RPMI7951 (cell line): Measurements from ENCODE around the gene ADAD2. TPM values are rescaled to one million over a fixed set of nuclear protein-coding genes. Genes with fewer than 3 reads are reported as not detected.

ENCODE experiments used
- DNase-seq: peaks from one replicate; pipeline ENCODE4 v3.0.0-alpha.2; 2012; ENCODE audit warnings: low read depth
- total RNA-seq: library from RNA; depleted of rRNA; stranded (reverse); fragments of >200 nt; shearing (Covaris generic); gene quantifications from 2 replicates; pipeline ENCODE4 v1.2.3, GENCODE V29; 2014

Gene ADAD2
- total RNA-seq, 1 experiment from 2014 or later = not detected

DNA sequence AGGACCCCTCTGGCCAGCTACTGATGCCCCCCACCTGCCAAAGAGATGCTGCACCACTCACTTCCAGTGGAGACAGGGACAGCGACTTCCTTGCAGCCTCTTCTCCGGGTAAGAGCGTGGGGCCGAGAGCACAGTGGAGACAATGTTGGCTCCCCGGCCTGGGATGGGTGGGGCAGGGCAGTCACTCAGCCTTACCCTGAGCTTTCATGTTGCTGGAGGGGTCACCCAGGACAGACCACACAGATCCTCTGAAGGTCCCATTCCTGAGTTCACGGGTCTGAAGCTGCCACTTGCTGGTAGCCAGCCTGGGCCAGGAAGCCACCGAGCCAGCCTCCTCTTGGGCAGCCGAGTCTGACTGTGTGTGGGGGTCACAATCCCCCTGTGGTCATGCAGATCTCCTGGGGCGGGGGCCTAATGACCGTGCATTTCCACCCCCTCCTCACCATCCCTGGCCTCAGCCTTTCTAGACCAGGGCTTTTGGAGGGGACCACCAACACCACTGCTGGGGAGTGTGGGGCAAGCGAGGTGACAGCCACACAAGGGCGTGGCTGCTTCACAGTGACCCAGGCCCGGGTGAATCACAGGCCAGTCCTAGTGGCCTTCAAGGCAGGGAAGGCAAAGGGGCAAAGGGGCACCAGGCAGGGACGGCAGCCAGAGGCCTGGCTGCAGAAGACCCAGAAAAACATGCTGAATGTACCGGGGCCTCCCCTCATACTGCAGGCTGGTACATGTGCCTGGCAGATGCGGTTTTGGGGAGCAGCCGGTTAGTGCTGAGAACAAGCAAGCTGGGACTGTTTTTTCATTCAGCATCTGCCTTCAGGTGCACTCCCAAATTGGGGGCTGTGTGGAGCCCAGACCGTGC, 14.5 kb upstream of the ADAD2 start:
- no peak for DNase-seq

DNA sequence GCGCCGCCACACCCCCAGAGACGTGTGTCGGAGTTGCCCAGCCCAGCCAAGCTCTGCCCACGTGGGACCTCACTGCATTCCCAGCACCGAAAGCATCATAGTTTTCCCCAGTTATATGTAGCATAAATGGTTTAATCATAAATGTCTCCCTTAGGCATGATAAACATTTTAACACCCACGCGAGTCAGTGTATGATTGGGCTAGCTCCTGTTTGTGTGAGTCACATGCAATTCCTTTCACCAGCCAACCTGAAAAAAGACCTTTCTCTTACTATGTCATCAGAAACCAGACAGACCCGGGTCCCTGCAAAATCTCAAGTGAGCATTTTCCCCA, 13.2 kb upstream of the ADAD2 start:
- no peak for DNase-seq

GRCh38 chr16:84178146-84178765, 12.7 kb upstream of the ADAD2 start:
- DNase-seq = no peak

DNA sequence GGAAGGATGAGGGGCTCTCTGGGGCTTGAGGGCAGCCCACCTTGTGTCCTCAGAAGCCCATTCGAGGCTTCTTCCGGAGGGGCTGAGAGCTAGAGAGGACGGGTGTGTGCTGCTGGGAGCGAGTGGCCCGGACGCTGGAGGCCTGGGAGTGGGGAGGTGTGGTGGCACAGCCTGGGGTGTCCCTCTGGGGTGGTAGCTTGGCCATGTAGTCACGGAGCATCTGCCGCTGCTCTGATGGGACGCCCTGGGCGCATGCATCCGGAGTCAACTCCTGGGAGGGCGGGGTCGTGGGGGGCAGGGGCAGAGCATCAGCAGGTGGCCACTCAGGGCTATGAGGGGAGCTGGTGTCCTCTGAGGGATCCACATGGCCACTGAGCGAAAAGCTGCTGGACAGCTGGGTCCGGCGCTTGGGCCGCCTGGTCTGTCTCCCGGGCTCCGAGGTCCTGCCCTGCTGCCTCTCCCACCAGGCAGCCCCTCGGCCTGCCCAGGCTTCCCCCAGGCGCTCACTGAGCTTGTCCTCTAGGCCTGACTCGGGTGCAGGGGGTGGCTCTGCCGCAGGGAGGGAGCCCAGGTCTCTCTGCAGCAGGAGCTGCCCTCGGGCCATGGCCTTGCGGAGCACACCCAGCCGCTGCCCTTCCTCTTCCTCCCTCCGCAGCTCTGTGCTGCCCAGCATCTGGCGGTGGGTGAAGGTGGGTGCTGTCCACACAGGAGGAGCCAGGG, 11.9 kb upstream of the ADAD2 start:
- DNase-seq = no peak

DNA sequence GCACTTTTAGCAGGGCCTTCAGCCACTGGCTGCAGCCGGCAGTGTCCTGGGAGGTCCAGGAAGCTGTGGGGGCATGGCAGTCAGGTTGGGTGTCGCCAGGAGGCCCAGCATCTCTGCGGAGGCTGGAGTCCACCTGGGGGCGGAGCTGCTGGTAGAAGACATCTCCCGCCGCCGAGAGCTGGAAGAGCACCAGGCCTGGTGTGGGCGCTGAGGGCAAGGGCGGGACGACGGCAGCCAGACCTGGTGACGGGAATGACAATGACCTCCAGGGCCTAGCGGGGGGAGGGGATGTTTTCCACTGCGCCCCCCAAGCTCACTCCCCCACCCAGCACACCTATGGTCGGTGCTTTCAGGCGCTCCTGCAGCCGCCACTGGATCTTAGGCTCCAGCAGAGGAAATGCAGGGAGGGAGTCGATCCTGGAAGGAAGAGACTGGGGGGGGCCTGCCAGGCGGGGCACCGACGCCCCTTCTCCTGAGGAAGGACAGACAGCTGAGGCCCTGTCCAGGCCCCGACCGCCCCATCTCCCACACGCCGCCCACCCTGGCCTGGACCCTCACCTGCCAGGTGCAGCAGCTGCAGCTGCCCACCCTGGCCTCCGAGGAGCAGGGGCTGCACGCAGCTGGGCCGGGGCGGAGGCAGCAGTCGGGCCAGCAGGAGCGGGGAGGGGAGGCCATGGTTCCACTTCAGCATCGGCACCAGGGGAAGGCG, 11.2 kb upstream of the ADAD2 start:
- DNase-seq = no peak

- no peak for DNase-seq
Measured at GRCh38 chr16:84180519-84181140, 10.3 kb upstream of the ADAD2 start.

- no peak for DNase-seq
Measured at GRCh38 chr16:84181144-84181915, 9.6 kb upstream of the ADAD2 start.

DNA sequence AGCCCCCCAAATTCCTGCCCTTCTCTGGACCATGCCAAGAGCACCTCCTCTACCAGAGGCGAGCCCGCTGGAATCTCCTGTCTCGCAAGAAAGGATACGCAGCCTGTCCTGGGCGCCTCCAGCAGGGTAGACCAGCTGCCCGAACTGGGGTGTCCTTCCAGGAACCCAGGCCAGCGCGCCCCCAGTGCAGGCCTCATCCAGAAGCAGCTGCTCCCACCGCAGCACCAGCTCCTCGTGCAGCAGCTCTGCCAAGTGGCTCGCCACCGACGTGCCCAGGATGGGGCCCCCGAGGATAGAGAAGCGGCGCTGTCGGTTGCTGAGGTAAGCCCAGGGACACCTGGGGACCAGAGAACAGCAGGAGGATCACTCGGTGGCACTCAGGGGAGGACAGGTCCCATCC, 8.9 kb upstream of the ADAD2 start:
- DNase-seq = no peak

DNA sequence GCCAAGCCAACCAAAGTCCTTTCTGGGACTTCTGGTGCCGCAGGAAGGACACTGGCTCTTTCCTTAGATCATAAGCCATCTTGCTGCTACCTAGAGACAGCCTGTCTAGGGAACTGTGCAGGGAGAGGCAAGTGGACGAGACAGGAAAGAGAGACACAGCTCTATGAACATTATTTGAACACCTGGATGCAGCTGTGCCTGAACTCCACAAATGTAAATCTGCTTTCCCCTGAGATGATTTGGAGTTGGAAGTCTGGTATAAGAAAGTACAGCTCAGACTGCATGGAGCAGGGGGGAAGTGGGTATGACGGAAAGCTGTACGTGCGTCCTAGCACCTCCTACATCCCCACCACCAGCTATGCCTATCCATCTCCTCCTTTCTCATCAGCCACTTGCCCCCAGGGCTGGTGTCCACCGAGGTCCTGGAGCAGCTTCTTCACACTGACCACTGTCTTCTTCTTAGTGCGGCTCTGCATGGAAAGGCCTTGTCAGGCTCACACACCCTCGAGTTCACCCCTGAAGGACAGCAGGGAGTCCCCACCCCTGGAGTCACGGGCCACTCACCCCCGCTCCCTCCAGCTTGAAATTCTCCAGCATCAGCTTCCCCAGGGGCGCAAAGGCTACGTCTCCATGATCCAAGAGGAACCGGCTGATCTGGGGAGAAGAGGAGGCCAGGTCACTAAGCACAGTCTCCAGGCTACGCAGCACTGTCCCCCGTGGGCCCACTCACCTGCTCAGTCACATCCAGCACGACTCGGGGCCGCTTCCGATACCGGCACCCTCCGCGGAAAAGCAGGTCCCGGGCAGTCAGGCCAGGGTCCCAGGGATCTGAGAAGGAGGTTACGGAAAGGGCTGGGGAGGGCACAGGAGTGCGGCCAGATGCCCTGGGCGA, 8.0 kb upstream of the ADAD2 start:
- DNase-seq = no peak

DNA sequence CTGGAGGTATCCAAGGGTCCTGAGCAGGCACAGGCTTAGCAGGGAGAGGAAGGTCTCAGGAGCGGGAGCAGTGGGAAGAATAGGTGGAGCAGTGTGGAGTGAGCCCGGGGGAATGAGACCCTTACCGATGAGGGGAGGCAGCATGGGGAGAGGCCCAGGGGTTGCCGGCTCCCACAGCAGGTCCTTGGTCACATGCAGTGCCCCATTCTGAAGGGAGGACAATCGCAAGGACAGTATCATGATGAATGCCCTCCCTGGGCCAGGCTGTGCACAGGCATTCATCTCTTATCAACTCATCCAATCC, 7.4 kb upstream of the ADAD2 start:
- DNase-seq = no peak

DNA sequence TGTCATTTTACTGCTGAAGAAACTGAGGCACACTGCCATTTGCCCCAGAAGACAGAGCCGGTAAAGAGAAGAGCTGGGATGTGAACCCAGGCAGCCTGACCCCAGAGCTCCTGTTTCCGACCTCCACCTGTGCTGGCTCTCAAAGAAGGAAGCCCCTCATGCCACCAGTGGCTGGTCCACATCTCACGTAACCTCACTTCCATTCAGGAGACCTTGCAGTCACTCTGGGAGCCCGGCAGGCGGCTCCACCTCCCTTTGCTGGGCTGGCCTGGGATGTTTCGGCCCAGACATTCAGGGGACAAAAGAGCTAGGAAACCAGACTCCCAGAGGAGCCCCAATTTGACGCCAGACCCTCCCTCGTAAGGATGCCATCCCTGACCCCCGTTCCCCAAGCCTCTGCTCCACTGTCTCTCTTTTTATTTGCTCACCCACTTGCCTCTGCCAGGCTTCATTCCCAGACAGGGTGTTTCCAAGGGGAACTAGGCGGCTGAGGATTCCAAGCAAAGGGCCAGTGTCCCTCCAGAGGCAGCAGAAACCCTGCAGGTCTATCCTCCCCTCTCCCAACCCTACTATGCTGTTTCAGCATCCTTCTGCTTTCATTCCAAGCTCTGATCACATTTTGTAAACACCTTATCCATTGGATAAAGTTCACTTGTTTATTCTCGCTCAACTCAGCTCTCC, 6.9 kb upstream of the ADAD2 start:
- no peak for DNase-seq

GRCh38 chr16:84184775-84185174, 6.2 kb upstream of the ADAD2 start:
- no peak for DNase-seq

DNA sequence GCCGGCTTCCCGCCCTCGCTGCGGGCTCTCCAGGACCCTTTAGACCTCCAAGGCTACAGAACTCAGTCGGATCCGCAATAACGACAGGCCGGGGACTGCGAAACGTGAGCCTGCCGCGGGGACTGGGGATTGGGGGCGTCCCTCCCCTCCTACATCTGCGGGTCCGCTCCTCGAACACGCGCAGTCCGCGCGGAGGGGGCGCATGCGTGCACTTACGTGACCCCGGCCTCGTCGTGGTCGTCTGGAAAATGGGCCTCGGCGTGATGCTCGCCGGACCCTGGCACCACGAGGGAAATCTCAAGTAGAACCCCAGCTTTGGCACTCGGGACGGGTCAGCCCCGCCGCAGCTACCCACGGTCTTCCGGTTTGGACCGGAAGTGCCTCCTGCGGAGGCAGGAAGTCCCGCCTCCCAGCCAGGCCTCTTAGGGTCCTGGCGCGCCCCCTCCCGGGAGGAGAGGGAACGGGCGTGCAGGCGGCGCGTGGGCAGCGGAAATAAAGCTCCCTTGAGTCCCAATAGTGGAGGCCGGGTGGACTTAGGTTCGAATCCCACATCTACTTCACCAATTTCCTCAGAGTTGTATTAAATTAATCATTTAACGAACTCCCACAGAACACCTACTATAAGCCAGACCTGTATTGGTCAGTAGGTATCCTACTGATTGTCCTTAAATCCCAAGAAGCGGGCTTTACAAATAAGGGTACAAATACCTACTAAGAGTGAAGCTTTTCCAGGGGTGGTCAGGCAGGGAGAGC, 4.1 kb upstream of the ADAD2 start, which contains the start of gene TAF1C:
TAF1C (minus strand) TSS at position 373 of the 753 bp plus-strand sequence. CDS start 2,069 bp downstream, outside the sequence.
- DNase-seq = peak; percentile 89

DNA sequence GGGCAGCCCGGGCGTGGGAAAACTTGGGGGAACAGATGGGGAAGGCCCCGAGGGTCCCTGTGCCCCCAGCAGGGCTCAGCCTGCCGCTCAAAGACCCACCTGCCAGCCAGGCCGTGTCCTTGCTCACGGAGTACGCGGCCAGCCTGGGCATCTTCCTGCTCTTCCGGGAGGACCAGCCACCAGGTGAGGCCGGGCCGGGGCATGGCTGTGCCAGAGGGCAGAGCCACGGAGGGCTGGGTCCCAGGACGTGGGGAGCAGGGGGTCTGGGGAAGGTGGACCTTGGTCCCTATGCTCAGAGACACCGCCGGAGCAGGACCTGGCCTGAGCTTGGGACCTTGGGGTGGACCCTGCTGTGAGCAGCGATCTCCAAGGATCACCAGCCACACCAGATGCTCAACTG, 509 bp downstream of the ADAD2 start:
- DNase-seq = no peak

- no peak for DNase-seq
Measured at GRCh38 chr16:84193480-84193879, 2.5 kb downstream of the ADAD2 start.

DNA sequence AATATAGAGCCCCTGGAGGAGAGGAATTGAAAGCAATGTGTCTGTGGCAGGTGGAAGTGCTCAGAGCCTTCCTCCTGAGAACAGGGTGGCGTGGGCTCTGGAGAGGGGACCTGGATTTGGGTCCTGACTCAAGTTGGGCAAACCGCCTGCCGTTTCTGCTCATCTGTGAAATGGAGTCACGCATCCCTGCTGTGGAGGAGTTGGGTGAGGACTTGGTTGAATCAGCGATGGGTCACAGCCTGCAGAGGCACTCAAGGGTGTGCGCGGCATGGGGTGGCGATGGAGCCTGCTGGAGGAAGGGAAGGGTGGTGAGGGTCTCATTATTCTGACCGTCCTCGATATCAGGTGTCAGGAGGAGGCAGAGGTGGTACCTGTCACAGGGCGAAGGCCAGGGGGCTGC, 3.1 kb downstream of the ADAD2 start:
- no peak for DNase-seq

DNA sequence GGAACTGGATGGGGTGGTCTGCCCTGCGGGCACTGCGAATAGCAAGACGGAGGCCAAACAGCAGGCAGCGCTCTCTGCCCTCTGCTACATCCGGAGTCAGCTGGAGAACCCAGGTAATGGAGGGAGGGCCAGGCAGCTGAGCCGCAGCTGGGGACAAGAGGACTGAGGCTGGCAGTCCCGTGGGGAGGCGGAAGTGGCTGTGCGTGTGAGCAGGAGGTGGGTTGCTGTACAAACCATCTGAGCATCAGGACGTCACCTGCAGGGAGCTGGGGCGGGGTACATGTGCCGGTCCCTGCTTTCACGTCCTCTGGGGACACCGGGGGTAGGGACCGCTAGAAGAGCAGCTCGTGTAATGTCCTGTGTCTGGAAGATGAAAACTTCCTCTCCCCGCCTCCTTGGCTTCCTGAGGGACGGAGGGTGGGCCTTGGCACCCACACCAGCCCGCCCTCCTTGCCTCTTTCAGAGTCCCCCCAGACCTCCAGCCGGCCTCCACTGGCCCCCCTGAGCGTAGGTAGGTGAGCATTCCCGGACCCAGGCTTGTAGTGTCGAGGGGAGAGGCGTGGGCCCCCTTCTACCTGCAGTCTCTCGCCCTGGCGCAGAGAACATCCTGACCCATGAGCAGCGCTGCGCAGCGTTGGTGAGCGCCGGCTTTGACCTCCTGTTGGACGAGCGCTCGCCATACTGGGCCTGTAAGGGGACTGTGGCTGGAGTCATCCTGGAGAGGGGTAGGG, 3.7 kb downstream of the ADAD2 start:
- DNase-seq = no peak
